ENCODE measurements around the gene CA5B. TPM values are rescaled to one million over a fixed set of nuclear protein-coding genes. Genes with fewer than 3 reads are reported as not detected.

CA5B gene
- total and polyA plus RNA-seq, 2 of the 8 experiments (the other 6 are each of a cell fraction or from before 2014, with no cell fraction given), result 3.3 to 8.6 TPM

- no peak overlapping the region for H3K9ac ChIP-seq (replicated peaks in 1 of 4; ENCODE audit: extremely low read depth in 1 of 4, low read depth in 3 of 4, low read length in 3 of 4)
- FAIRE-seq (peak; percentile 66), DNase-seq (ENCODE audit: low read depth in 1 of 2, low spot score in 2 of 2) (no peak)
- POLR2A ChIA-PET (ENCODE audit: partially characterized antibody), result no interaction called here
- no peak overlapping the region for H2AK5ac ChIP-seq (ENCODE audit: low read depth, low read length)
- no peak overlapping the region for H3K4ac ChIP-seq (replicated peaks; ENCODE audit: insufficient read length, low read depth, low read length)
- H2BK15ac ChIP-seq (ENCODE audit: low read length), result no peak overlapping the region
- H2BK120ac ChIP-seq (replicated peaks; ENCODE audit: low read depth, low read length), result no peak overlapping the region
- no peak overlapping the region for H2AFZ ChIP-seq (ENCODE audit: low read length)
- no peaks in the 10 kb centered on the region for H3K79me1 ChIP-seq (ENCODE audit: low read depth, low read length)
- no peak overlapping the region for H4K91ac ChIP-seq (replicated peaks; ENCODE audit: insufficient read length, low read length)
- no peaks in the 10 kb centered on the region for H3K23me2 ChIP-seq (ENCODE audit: low read depth, low read length)
- H2BK20ac ChIP-seq (ENCODE audit: low read length), result no peak overlapping the region
- H3K9me3 ChIP-seq (ENCODE audit: insufficient read depth in 2 of 2, low read depth in 1 of 2, low read length in 1 of 2), result no peaks in the 10 kb centered on the region
- no peak overlapping the region for H4K5ac ChIP-seq (ENCODE audit: insufficient read length, low read depth, low read length)
- H3K27ac ChIP-seq (ENCODE audit: low read depth, low read length), result no peak overlapping the region
- no peak overlapping the region for H3K23ac ChIP-seq (ENCODE audit: insufficient read length)
- no peak overlapping the region for H3K56ac ChIP-seq (replicated peaks; ENCODE audit: insufficient read length, low read depth, low read length)
- CTCF ChIA-PET (ENCODE audit: partially characterized antibody), result interaction anchor here (0.7 to 1.7 kb wide), 2 partner anchors 12 to 59 kb away, joined by 3 to 8 read pairs; partner anchors contain the start of gene CA5B
- no peak overlapping the region for H4K8ac ChIP-seq (ENCODE audit: extremely low read depth, insufficient read depth, low read length)
- peaks cover 0 to 8% (median 1%) of the 10 kb centered on the region in 4 experiments; a peak in 3 of 7 replicates for H3K4me1 ChIP-seq (replicated peaks in 1 of 4; ENCODE audit: control insufficient read depth in 3 of 4, insufficient read depth in 4 of 4, low read length in 3 of 4)
- no peak overlapping the region for H2BK5ac ChIP-seq (ENCODE audit: low read depth, low read length)
- H2BK12ac ChIP-seq (ENCODE audit: low read depth, low read length), result no peak overlapping the region
- no peaks in the 10 kb centered on the region for H4K20me1 ChIP-seq (replicated peaks in 1 of 2; ENCODE audit: control insufficient read depth in 1 of 2, insufficient read depth in 2 of 2, low read length in 2 of 2)
- no peaks in the 10 kb centered on the region for H3K36me3 ChIP-seq (ENCODE audit: control insufficient read depth in 2 of 4, insufficient read depth in 4 of 4, low read length in 3 of 4)
- H3K79me2 ChIP-seq (ENCODE audit: control insufficient read depth in 1 of 2, insufficient read depth in 2 of 2, low read length in 2 of 2), result no peaks in the 10 kb centered on the region
- no peak overlapping the region for H3K4me3 ChIP-seq (ENCODE audit: extremely low read depth in 1 of 4, insufficient read depth in 2 of 4, low read depth in 3 of 4, low read length in 4 of 4)
- H3K27me3 ChIP-seq (replicated peaks in 1 of 4; ENCODE audit: control insufficient read depth in 3 of 4, extremely low read depth in 1 of 4, insufficient read depth in 3 of 4, low read length in 3 of 4), result no peaks in the 10 kb centered on the region
- H3K18ac ChIP-seq (ENCODE audit: extremely low read depth, low read length), result no peak overlapping the region
- 89% methylated on average over 4 of the region's 5 CpGs; no CpG with 5 or more reads in 1 of the 2 experiments for WGBS, 2 experiments (ENCODE audit: extremely low coverage in 1 of 2, insufficient coverage in 1 of 2, insufficient read length in 1 of 2, insufficient replicate concordance in 2 of 2, low coverage in 1 of 2, low lambda C conversion rate in 2 of 2, missing lambda C conversion rate in 1 of 2)
- H3K4me2 ChIP-seq (ENCODE audit: insufficient read depth in 1 of 2, low read depth in 2 of 2, low read length in 2 of 2), result no peak overlapping the region
- H3K14ac ChIP-seq (ENCODE audit: insufficient read length), result no peak overlapping the region
- no peak for TF ChIP-seq JUND (IDR thresholded peaks at IDR 0.05; ENCODE audit: low read length)
- TF ChIP-seq SRF (IDR thresholded peaks at IDR 0.05; ENCODE audit: low read depth, low read length), result no peak
- no peak for TF ChIP-seq TAF7 (optimal IDR thresholded peaks at IDR 0.05; ENCODE audit: borderline replicate concordance, low read depth, low read length)
- TF ChIP-seq SIN3A (conservative IDR thresholded peaks at IDR 0.05 in 1 of 2, IDR thresholded peaks at IDR 0.05 in 1 of 2; ENCODE audit: low read depth in 1 of 2, low read length in 2 of 2), result no peak
- no peak for TF ChIP-seq SP2 (IDR thresholded peaks at IDR 0.05; ENCODE audit: low read length)
- no peak for TF ChIP-seq SUZ12 (IDR thresholded peaks at IDR 0.05; ENCODE audit: low read length)
- TF ChIP-seq MAX (IDR thresholded peaks at IDR 0.05), result no peak
- TF ChIP-seq E2F6 (IDR thresholded peaks at IDR 0.05), result no peak
- no peak for TF ChIP-seq CBX5 (IDR thresholded peaks at IDR 0.05; ENCODE audit: low read depth, low read length)
- no peak for TF ChIP-seq ASH2L (IDR thresholded peaks at IDR 0.05; ENCODE audit: low read length)
- no peak for TF ChIP-seq HDAC6 (IDR thresholded peaks at IDR 0.05; ENCODE audit: low read depth, low read length)
- TF ChIP-seq CEBPB (IDR thresholded peaks at IDR 0.05; ENCODE audit: low read depth, low read length), result no peak
- no peak for TF ChIP-seq YY1 (IDR thresholded peaks at IDR 0.05; ENCODE audit: low read depth, low read length)
- TF ChIP-seq CHD2 (IDR thresholded peaks at IDR 0.05; ENCODE audit: low read length), result no peak
Observed at GRCh38 chrX:15750611-15751154, 12.6 kb downstream of the CA5B start.
